OCI-LY1 (cell line): ENCODE measurements around the gene DGKQ.

Experiments used
- H2AFZ ChIP-seq: fragments of 200-600 bp; sonication (generic), shearing (Covaris generic); 2 replicates; pipeline ENCODE4 v1.6.0; 2014; ENCODE audit warnings: antibody characterized with exemption, mild to moderate bottlenecking, low read length
- H3F3A ChIP-seq: fragments of 200-600 bp; sonication (generic), shearing (Covaris generic); 2 replicates; pipeline ENCODE4 v1.6.0; 2014; ENCODE audit warnings: mild to moderate bottlenecking, antibody characterized with exemption, low read length, moderate library complexity; ENCODE audit not compliant: insufficient read depth
- H3K27ac ChIP-seq: fragments of 200-600 bp; sonication (generic); 2 replicates; pipeline ENCODE4 v1.5.1; 2014; ENCODE audit warnings: low read length, mixed run types, mild to moderate bottlenecking, low read depth; ENCODE audit not compliant: poor library complexity, severe bottlenecking
- H3K27me3 ChIP-seq: fragments of 200-600 bp; sonication (generic); 2 replicates; pipeline ENCODE4 v1.6.0; 2014; ENCODE audit warnings: antibody characterized with exemption, mild to moderate bottlenecking, low read length, moderate library complexity; ENCODE audit not compliant: insufficient read depth
- H3K36me3 ChIP-seq: fragments of 200-600 bp; sonication (generic); 2 replicates; pipeline ENCODE4 v1.6.1; 2014; ENCODE audit warnings: mild to moderate bottlenecking, antibody characterized with exemption, low read length, moderate library complexity, mixed read lengths; ENCODE audit not compliant: insufficient read depth
- H3K4me1 ChIP-seq: fragments of 200-600 bp; sonication (generic); 2 replicates; pipeline ENCODE4 v1.5.1; 2014; ENCODE audit warnings: mild to moderate bottlenecking, low read length, moderate library complexity; ENCODE audit not compliant: insufficient read depth, severe bottlenecking
- H3K4me2 ChIP-seq: fragments of 200-600 bp; sonication (generic), shearing (Covaris generic); 2 replicates; pipeline ENCODE4 v1.6.1; 2014; ENCODE audit warnings: low read length
- H3K4me3 ChIP-seq: fragments of 200-600 bp; sonication (generic); 2 replicates; pipeline ENCODE4 v1.5.1; 2014; ENCODE audit warnings: low read length, low read depth, mild to moderate bottlenecking, mixed read lengths; ENCODE audit not compliant: poor library complexity, severe bottlenecking
- H3K79me2 ChIP-seq: fragments of 200-600 bp; shearing (Covaris generic); 2 replicates; pipeline ENCODE4 v1.6.1; 2016; ENCODE audit warnings: mixed run types, low read length, mixed read lengths; ENCODE audit not compliant: insufficient read depth
- H3K9ac ChIP-seq: fragments of 200-600 bp; sonication (generic), shearing (Covaris generic); 2 replicates; pipeline ENCODE4 v1.6.1; 2014; ENCODE audit warnings: mild to moderate bottlenecking, low read length, mixed read lengths
- H3K9me2 ChIP-seq: fragments of 200-600 bp; sonication (generic), shearing (Covaris generic); 2 replicates; pipeline ENCODE4 v1.6.1; 2014; ENCODE audit warnings: low read depth, mild to moderate bottlenecking, low read length, mixed read lengths
- H3K9me3 ChIP-seq: fragments of 200-600 bp; shearing (Covaris generic); 2 replicates; pipeline ENCODE4 v1.6.1; 2014; ENCODE audit warnings: low read length, mixed read lengths
- H4K20me1 ChIP-seq: fragments of 200-600 bp; sonication (generic), shearing (Covaris generic); 2 replicates; pipeline ENCODE4 v1.6.0; 2016; ENCODE audit warnings: mild to moderate bottlenecking, low read length; ENCODE audit not compliant: insufficient read depth
- CTCF ChIP-seq: fragments of 200-600 bp; sonication (generic), shearing (Covaris generic); IDR thresholded peaks from 2 replicates; pipeline ENCODE4 v1.5.1; 2017; ENCODE audit warnings: mild to moderate bottlenecking, antibody characterized with exemption, low read length, moderate library complexity, mixed read lengths
- EZH2 ChIP-seq: fragments of 200-600 bp; sonication (generic), shearing (Covaris generic); IDR thresholded peaks from 2 replicates; pipeline ENCODE4 v1.8.0; 2017; ENCODE audit warnings: borderline replicate concordance, mixed run types, mild to moderate bottlenecking, antibody characterized with exemption, low read length, moderate library complexity, mixed read lengths

Gene DGKQ

GRCh38 chr4:1015746-1016145, 42.4 kb upstream of the DGKQ start:
- Histone ChIP-seq H3K4me1 (no peaks in the 10 kb centered on the region), H3K79me2 (no peaks in the 10 kb centered on the region), H3F3A (no peaks in the 10 kb centered on the region), H3K36me3 (no peaks in the 10 kb centered on the region), H3K9me3 (no peaks in the 10 kb centered on the region), H3K4me3 (no peak overlapping the region), H3K27ac (no peak overlapping the region), H3K9ac (no peak overlapping the region), H3K27me3 (no peaks in the 10 kb centered on the region), H4K20me1 (no peaks in the 10 kb centered on the region), H3K4me2 (no peak overlapping the region), H3K9me2 (no peaks in the 10 kb centered on the region), H2AFZ (no peak overlapping the region)
- TF ChIP-seq EZH2 (no peak), CTCF (no peak)

GRCh38 chr4:1015179-1015578, 41.8 kb upstream of the DGKQ start:
- H3K4me2 ChIP-seq: no peak overlapping the region
- H3K9ac ChIP-seq: no peak overlapping the region
- no peaks in the 10 kb centered on the region for H3K36me3 ChIP-seq
- no peak overlapping the region for H3K4me3 ChIP-seq
- no peaks in the 10 kb centered on the region for H3K9me2 ChIP-seq
- no peaks in the 10 kb centered on the region for H3K79me2 ChIP-seq
- H4K20me1 ChIP-seq: no peaks in the 10 kb centered on the region
- no peak for TF ChIP-seq CTCF
- TF ChIP-seq EZH2: no peak
- H3F3A ChIP-seq: no peaks in the 10 kb centered on the region
- H2AFZ ChIP-seq: no peak overlapping the region
- peaks cover 2% of the 10 kb centered on the region for H3K4me1 ChIP-seq
- no peaks in the 10 kb centered on the region for H3K27me3 ChIP-seq
- no peaks in the 10 kb centered on the region for H3K9me3 ChIP-seq
- H3K27ac ChIP-seq: no peak overlapping the region

GRCh38 chr4:1014291-1015167, 41.2 kb upstream of the DGKQ start:
- no peaks in the 10 kb centered on the region for H3K9me2 ChIP-seq
- H3K27ac ChIP-seq: no peak overlapping the region
- H3K79me2 ChIP-seq: no peaks in the 10 kb centered on the region
- H4K20me1 ChIP-seq: no peaks in the 10 kb centered on the region
- no peak for TF ChIP-seq EZH2
- no peak for TF ChIP-seq CTCF
- H3K4me1 ChIP-seq: peaks cover 6% of the 10 kb centered on the region
- no peak overlapping the region for H2AFZ ChIP-seq
- no peak overlapping the region for H3K4me2 ChIP-seq
- no peaks in the 10 kb centered on the region for H3K36me3 ChIP-seq
- H3K9me3 ChIP-seq: no peaks in the 10 kb centered on the region
- H3K4me3 ChIP-seq: no peak overlapping the region
- H3K9ac ChIP-seq: no peak overlapping the region
- H3K27me3 ChIP-seq: no peaks in the 10 kb centered on the region
- no peaks in the 10 kb centered on the region for H3F3A ChIP-seq
